ENCODE data around the gene SYNGR4.

SYNGR4 gene

DNA sequence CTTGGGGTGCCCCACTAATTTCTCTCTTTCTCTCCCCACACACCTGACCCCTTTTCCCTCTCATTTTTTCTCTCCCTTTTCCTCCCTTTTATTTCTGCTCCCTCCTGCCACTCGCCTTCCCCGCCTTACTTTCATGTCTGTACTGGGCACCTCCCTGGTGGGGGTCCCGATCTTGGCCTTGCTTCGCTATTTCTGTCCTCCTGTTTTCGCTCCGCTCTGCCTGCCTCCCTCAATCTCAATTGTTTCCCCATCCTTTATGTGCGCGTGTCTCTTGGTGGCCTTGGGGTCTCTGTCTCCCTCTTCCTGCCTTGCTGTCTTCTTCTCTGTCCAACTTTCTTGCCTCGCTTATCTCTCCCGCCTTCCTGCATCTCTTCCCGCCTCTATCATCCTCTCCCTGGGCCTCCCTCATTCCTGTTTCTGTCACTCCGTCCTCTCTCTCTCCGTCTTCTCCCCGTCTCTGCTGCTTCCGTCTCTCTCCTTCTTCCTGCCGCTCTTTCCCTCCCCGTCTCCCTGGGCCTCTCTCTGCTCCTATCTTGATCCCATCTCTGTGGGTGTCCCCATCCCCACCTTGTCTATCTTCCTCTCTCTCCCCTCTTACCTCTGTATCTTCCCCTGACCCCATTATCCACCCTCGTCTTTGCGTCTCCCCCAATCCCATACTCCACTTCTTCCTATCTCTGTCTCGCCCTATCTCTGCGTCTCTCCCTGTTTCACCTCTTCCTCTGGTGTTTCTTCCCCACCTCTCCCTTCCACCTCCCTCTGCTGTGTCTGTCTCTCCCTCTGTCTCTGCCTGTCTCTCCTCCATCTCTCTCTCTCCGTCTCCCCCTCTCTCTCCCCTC, 33.3 kb downstream of the SYNGR4 start:
- Histone ChIP-seq H3K36me3 (ENCODE audit: control insufficient read depth, insufficient read depth, low read length) (no peaks in the 10 kb centered on the region), H3K27me3 (ENCODE audit: control insufficient read depth, insufficient read depth, low read length) (peaks cover 12% of the 10 kb centered on the region; the same call in 1 of the 2 replicates), H3K9me3 (ENCODE audit: control insufficient read depth, insufficient read depth, low read length) (no peaks in the 10 kb centered on the region), H3K4me3 (ENCODE audit: low read length) (peak overlapping the region; percentile 74; the same call in 1 of the 2 replicates), H3K27ac (ENCODE audit: low read length) (no peak overlapping the region), H3K4me1 (ENCODE audit: control insufficient read depth, insufficient read depth, low read length) (peaks cover 10% of the 10 kb centered on the region)
- no peak for DNase-seq (ENCODE audit: low read depth, low spot score)
- 100% methylated on average over 3 of the region's 22 CpGs for WGBS (ENCODE audit: insufficient coverage, insufficient read length)

DNA sequence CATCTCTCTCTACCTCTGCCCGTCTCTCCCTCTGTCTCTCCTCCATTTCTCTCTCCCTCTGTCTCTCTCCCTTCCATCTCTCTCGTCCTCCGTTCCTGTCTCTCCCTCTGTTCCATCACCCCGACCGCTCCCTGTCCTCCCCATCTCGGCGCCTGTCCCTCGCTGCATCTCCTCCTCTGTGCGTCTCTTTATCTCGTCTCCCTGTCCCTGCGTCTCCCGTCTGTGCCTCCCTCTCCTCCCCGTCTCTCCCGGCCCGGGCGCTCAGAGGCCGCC, 33.9 kb downstream of the SYNGR4 start:
- no peak overlapping the region for H3K27ac ChIP-seq (ENCODE audit: low read length)
- H3K4me1 ChIP-seq (ENCODE audit: control insufficient read depth, insufficient read depth, low read length), result peaks cover 10% of the 10 kb centered on the region
- H3K4me3 ChIP-seq (ENCODE audit: low read length), result peak overlapping the region; percentile 74
- DNase-seq (ENCODE audit: low read depth, low spot score), result no peak
- no peaks in the 10 kb centered on the region for H3K9me3 ChIP-seq (ENCODE audit: control insufficient read depth, insufficient read depth, low read length)
- WGBS (ENCODE audit: insufficient coverage, insufficient read length), result no CpG with 5 or more reads among the region's 17 CpGs
- peaks cover 12% of the 10 kb centered on the region; the same call in 1 of the 2 replicates for H3K27me3 ChIP-seq (ENCODE audit: control insufficient read depth, insufficient read depth, low read length)
- H3K36me3 ChIP-seq (ENCODE audit: control insufficient read depth, insufficient read depth, low read length), result no peaks in the 10 kb centered on the region

DNA sequence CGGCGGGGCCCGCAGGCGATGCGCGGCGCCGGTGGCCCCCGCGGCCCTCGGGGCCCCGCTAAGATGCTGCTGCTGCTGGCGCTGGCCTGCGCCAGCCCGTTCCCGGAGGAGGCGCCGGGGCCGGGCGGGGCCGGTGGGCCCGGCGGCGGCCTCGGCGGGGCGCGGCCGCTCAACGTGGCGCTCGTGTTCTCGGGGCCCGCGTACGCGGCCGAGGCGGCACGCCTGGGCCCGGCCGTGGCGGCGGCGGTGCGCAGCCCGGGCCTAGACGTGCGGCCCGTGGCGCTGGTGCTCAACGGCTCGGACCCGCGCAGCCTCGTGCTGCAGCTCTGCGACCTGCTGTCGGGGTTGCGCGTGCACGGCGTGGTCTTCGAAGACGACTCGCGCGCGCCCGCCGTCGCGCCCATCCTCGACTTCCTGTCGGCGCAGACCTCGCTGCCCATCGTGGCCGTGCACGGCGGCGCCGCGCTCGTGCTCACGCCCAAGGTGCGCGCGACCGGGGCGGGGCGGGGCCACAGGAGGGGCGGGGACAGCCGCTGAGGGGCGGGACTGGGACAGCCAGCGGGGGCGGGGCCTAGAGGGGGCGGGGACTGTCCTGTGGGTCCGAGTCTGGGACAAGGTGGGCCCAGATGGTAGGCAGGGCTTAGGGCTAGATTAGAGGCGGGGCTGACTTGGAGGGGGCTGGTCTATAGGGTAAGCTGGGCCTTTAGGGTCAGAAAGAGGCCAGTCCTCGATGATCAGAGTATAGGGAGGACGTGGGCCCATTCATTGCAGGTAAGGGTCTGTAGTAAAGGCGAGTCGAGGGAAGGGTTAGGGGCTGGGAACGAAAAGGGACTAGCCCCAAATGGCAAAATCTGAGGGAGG, 34.4 kb downstream of the SYNGR4 start:
- Histone ChIP-seq H3K4me1 (ENCODE audit: control insufficient read depth, insufficient read depth, low read length) (peaks cover 10% of the 10 kb centered on the region), H3K36me3 (ENCODE audit: control insufficient read depth, insufficient read depth, low read length) (no peaks in the 10 kb centered on the region), H3K27ac (ENCODE audit: low read length) (no peak overlapping the region), H3K4me3 (ENCODE audit: low read length) (peak overlapping the region; percentile 74), H3K9me3 (ENCODE audit: control insufficient read depth, insufficient read depth, low read length) (no peaks in the 10 kb centered on the region), H3K27me3 (ENCODE audit: control insufficient read depth, insufficient read depth, low read length) (peaks cover 12% of the 10 kb centered on the region; the same call in 1 of the 2 replicates)
- WGBS (ENCODE audit: insufficient coverage, insufficient read length), result no CpG with 5 or more reads among the region's 104 CpGs
- DNase-seq (ENCODE audit: low read depth, low spot score), result no peak

DNA sequence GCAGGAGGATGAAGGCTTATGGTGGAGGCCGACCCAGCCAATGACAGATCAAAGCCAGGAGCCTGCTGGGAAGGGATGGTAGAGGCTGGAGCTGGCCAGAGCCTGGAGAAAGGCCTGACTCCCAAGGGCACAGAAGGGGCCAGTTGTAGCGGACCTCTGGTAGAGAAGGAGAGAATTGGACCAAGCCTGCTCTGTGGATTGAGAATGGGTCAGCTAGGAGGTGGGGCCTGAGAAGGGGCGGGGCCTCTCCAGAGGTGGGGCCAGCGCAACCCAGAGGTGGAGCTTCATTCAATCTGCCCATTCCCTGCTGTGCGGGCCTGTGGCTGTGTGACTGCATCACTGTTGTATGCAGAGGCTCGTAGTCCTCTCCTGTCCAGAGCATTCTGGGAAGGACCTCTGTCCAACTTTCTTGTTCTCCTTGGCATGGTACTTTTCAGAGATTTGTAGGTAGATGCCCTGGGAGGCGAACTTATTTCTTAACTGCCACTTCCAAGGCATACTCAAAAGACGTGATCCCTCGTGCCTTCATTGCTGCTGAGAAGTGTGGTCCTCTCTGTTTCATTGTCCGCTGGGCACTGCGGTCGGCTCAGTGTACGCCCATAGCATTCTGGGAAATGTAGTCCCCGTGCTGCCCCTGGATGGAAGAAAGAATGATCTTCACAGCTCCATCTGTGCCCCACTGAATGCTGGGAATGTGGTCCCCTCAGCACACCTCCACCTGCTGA, 36.0 kb downstream of the SYNGR4 start:
- H3K4me1 ChIP-seq (ENCODE audit: control insufficient read depth, insufficient read depth, low read length), result peaks cover 5% of the 10 kb centered on the region
- H3K9me3 ChIP-seq (ENCODE audit: control insufficient read depth, insufficient read depth, low read length), result no peaks in the 10 kb centered on the region
- H3K27me3 ChIP-seq (ENCODE audit: control insufficient read depth, insufficient read depth, low read length), result peaks cover 5% of the 10 kb centered on the region; the same call in 1 of the 2 replicates
- no peak for DNase-seq (ENCODE audit: low read depth, low spot score)
- H3K4me3 ChIP-seq (ENCODE audit: low read length), result peak overlapping the region; percentile 7; the same call in 1 of the 2 replicates
- no CpG with 5 or more reads among the region's 14 CpGs for WGBS (ENCODE audit: insufficient coverage, insufficient read length)
- H3K27ac ChIP-seq (ENCODE audit: low read length), result no peak overlapping the region
- no peaks in the 10 kb centered on the region; the same call in 1 of the 2 replicates for H3K36me3 ChIP-seq (ENCODE audit: control insufficient read depth, insufficient read depth, low read length)

DNA sequence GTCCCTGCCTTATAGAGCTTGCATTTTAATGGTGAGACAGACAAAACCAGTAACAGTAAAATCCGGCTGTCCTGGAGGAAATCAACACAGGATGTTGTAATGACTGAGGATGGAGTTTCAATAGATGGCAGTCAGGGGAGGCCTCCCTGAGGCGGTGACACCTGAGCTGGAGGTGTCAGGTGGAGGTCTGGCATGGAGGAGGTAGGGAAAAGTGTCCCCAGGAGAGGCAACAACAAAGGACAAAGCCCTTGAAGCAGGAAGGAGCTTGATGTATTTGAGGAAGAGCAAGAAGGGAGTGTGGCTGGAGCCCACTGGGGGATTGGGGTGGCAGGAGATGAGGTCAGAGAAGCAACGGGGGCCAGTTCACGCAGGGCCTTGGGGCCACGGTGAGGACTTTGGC, 37.1 kb downstream of the SYNGR4 start:
- Histone ChIP-seq H3K4me1 (ENCODE audit: control insufficient read depth, insufficient read depth, low read length) (peaks cover 3% of the 10 kb centered on the region), H3K27ac (ENCODE audit: low read length) (no peak overlapping the region), H3K27me3 (ENCODE audit: control insufficient read depth, insufficient read depth, low read length) (peaks cover 2% of the 10 kb centered on the region; the same call in 1 of the 2 replicates), H3K9me3 (ENCODE audit: control insufficient read depth, insufficient read depth, low read length) (no peaks in the 10 kb centered on the region), H3K4me3 (ENCODE audit: low read length) (no peak overlapping the region), H3K36me3 (ENCODE audit: control insufficient read depth, insufficient read depth, low read length) (no peaks in the 10 kb centered on the region; the same call in 1 of the 2 replicates)
- WGBS (ENCODE audit: insufficient coverage, insufficient read length), result no CpG with 5 or more reads among the region's 5 CpGs
- no peak for DNase-seq (ENCODE audit: low read depth, low spot score)

DNA sequence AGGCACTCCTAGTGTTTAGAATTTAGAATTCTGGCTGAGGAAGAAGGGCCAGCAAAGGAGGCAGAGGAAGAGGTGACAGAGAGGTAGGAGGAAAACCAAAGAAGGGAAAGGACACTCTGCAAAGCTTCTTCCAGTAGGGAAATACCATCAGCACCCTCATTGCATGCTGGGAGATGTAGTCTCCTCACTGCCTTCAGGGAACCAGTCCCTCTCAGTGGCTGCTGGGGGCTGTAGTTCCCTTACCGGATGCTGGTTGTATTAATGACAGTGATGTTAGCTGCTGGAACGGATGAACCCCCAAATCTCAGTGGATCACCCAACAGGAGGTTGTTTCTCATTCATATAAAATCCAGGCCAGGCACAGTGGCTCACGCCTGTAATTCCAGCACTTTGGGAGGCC, 39.4 kb downstream of the SYNGR4 start:
- Histone ChIP-seq H3K36me3 (ENCODE audit: control insufficient read depth, insufficient read depth, low read length) (no peaks in the 10 kb centered on the region; the same call in 1 of the 2 replicates), H3K27me3 (ENCODE audit: control insufficient read depth, insufficient read depth, low read length) (no peaks in the 10 kb centered on the region), H3K4me1 (ENCODE audit: control insufficient read depth, insufficient read depth, low read length) (peaks cover 2% of the 10 kb centered on the region), H3K9me3 (ENCODE audit: control insufficient read depth, insufficient read depth, low read length) (no peaks in the 10 kb centered on the region), H3K4me3 (ENCODE audit: low read length) (no peak overlapping the region), H3K27ac (ENCODE audit: low read length) (no peak overlapping the region)
- WGBS (ENCODE audit: insufficient coverage, insufficient read length), result no CpG with 5 or more reads among the region's 3 CpGs
- no peak for DNase-seq (ENCODE audit: low read depth, low spot score)

DNA sequence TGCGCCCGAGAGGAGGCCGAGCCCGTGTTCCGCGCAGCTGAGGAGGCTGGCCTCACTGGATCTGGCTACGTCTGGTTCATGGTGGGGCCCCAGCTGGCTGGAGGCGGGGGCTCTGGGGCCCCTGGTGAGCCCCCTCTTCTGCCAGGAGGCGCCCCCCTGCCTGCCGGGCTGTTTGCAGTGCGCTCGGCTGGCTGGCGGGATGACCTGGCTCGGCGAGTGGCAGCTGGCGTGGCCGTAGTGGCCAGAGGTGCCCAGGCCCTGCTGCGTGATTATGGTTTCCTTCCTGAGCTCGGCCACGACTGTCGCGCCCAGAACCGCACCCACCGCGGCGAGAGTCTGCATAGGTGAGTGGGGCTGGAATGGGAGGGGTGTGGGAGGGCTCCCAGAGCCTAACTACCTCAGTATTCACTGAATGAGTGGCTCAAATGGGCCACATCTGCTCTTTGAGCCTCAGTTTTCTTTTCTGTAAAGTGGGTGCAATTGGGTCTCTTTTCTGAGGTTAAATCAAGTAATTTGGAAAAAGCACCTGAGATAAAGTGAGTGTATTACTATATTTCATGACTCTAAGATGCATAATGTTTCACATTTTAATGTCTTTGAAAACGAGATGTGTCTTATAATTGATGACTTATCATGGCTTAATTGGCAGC, 41.0 kb downstream of the SYNGR4 start:
- no peak overlapping the region for H3K4me3 ChIP-seq (ENCODE audit: low read length)
- H3K4me1 ChIP-seq (ENCODE audit: control insufficient read depth, insufficient read depth, low read length), result peaks cover 2% of the 10 kb centered on the region
- H3K27ac ChIP-seq (ENCODE audit: low read length), result no peak overlapping the region
- H3K36me3 ChIP-seq (ENCODE audit: control insufficient read depth, insufficient read depth, low read length), result no peaks in the 10 kb centered on the region; the same call in 1 of the 2 replicates
- WGBS (ENCODE audit: insufficient coverage, insufficient read length), result no CpG with 5 or more reads among the region's 27 CpGs
- no peaks in the 10 kb centered on the region for H3K9me3 ChIP-seq (ENCODE audit: control insufficient read depth, insufficient read depth, low read length)
- no peak for DNase-seq (ENCODE audit: low read depth, low spot score)
- H3K27me3 ChIP-seq (ENCODE audit: control insufficient read depth, insufficient read depth, low read length), result no peaks in the 10 kb centered on the region

DNA sequence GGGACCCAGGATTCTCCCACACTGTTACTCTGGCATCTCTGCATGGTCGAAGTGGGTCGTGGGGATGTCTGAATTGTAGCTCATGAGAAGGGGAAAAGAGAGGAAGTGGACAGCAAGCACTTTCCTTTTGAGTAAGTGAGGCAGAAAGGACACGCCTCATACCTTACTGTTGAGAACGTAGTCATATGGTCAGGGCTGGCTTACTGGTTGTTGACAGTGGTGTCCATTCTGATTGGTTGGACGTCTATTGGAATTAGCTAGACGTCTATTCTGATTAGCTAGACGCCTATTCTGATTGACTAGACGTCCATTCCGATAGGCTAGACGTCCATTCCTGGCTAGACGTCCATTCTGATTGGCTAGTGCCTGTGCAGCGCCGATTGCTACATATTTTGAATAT, 41.7 kb downstream of the SYNGR4 start:
- Histone ChIP-seq H3K4me3 (ENCODE audit: low read length) (no peak overlapping the region), H3K27me3 (ENCODE audit: control insufficient read depth, insufficient read depth, low read length) (no peaks in the 10 kb centered on the region), H3K9me3 (ENCODE audit: control insufficient read depth, insufficient read depth, low read length) (no peaks in the 10 kb centered on the region), H3K27ac (ENCODE audit: low read length) (no peak overlapping the region), H3K36me3 (ENCODE audit: control insufficient read depth, insufficient read depth, low read length) (no peaks in the 10 kb centered on the region; the same call in 1 of the 2 replicates), H3K4me1 (ENCODE audit: control insufficient read depth, insufficient read depth, low read length) (no peaks in the 10 kb centered on the region; the same call in 1 of the 2 replicates)
- no CpG with 5 or more reads among the region's 13 CpGs for WGBS (ENCODE audit: insufficient coverage, insufficient read length)
- no peak for DNase-seq (ENCODE audit: low read depth, low spot score)

DNA sequence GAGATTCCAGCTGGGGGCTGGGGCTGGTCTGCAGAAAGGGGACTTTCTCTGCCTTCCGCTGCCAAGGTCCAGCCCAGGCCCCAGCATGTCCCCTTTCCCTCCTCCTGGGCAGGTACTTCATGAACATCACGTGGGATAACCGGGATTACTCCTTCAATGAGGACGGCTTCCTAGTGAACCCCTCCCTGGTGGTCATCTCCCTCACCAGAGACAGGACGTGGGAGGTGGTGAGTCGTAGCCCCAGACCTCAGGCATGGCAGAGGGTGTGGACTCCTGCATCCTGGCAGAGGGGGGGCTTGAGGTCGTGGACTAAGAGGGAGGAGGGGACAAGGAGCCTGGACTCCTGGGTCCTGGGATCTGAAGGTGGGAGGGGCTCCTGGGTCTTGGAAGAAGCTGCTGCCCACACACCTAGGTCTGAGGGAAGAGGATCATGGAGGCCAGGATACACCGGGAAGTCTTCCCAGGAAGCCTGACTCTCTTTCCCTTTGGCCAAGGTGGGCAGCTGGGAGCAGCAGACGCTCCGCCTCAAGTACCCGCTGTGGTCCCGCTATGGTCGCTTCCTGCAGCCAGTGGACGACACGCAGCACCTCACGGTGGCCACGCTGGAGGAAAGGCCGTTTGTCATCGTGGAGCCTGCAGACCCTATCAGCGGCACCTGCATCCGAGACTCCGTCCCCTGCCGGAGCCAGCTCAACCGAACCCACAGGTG, 49.9 kb downstream of the SYNGR4 start:
- no peaks in the 10 kb centered on the region for H3K36me3 ChIP-seq (ENCODE audit: control insufficient read depth, insufficient read depth, low read length)
- no peaks in the 10 kb centered on the region for H3K9me3 ChIP-seq (ENCODE audit: control insufficient read depth, insufficient read depth, low read length)
- no peaks in the 10 kb centered on the region for H3K27me3 ChIP-seq (ENCODE audit: control insufficient read depth, insufficient read depth, low read length)
- peaks cover 7% of the 10 kb centered on the region for H3K4me1 ChIP-seq (ENCODE audit: control insufficient read depth, insufficient read depth, low read length)
- peak overlapping the region; percentile 34; the same call in 1 of the 2 replicates for H3K4me3 ChIP-seq (ENCODE audit: low read length)
- WGBS (ENCODE audit: insufficient coverage, insufficient read length), result no CpG with 5 or more reads among the region's 24 CpGs
- no peak for DNase-seq (ENCODE audit: low read depth, low spot score)
- H3K27ac ChIP-seq (ENCODE audit: low read length), result no peak overlapping the region
